ENCODE measurements around the gene CBL.

The CBL gene

GRCh38 chr11:119168471-119169281 is 37.5 kb upstream of the CBL start, which contains the start of gene NLRX1 (continued):
- TF ChIP-seq ZNF248 (tag by site-specific recombination; IDR thresholded peaks at IDR 0.05) (no peak), AEBP2 (tag by site-specific recombination; IDR thresholded peaks at IDR 0.05; ENCODE audit: borderline replicate concordance) (no peak), ZNF138 (tag by site-specific recombination; IDR thresholded peaks at IDR 0.05; ENCODE audit: borderline replicate concordance) (no peak), ZNF629 (tag by site-specific recombination; IDR thresholded peaks at IDR 0.05) (peak; percentile 80), ZNF202 (tag by site-specific recombination; IDR thresholded peaks at IDR 0.05; ENCODE audit: borderline replicate concordance) (no peak), ZNF701 (tag by site-specific recombination; IDR thresholded peaks at IDR 0.05) (no peak), ZNF121 (tag by site-specific recombination; IDR thresholded peaks at IDR 0.05) (peak; percentile 86), ZNF76 (tag by site-specific recombination; IDR thresholded peaks at IDR 0.05; ENCODE audit: borderline replicate concordance, low read depth) (peak; percentile 84), GLIS1 (tag by site-specific recombination; IDR thresholded peaks at IDR 0.05) (peak; percentile 84), ZNF184 (tag by site-specific recombination; IDR thresholded peaks at IDR 0.05) (no peak), ZNF24 (tag by site-specific recombination; IDR thresholded peaks at IDR 0.05) (peak; percentile 82; the same call in 1 of the 2 replicates), TCF7L2 (IDR thresholded peaks at IDR 0.05; ENCODE audit: borderline replicate concordance, low read depth, low read length) (no peak), ZFHX2 (tag by site-specific recombination; conservative IDR thresholded peaks at IDR 0.05) (0 out of 2 replicates have a peak, but pooled peaks have one; percentile 23), ZSCAN18 (tag by site-specific recombination; IDR thresholded peaks at IDR 0.05) (0 out of 2 replicates have a peak, but pooled peaks have one; percentile 39), ZNF513 (tag by site-specific recombination; IDR thresholded peaks at IDR 0.05) (no peak), ZNF670 (tag by site-specific recombination; IDR thresholded peaks at IDR 0.05; ENCODE audit: low read depth) (no peak), MEIS1 (CRISPR knock-in tag; IDR thresholded peaks at IDR 0.05; ENCODE audit: borderline replicate concordance) (no peak), ZBTB7A (tag by site-specific recombination; IDR thresholded peaks at IDR 0.05; ENCODE audit: low read depth) (peak; percentile 55; the same call in 1 of the 2 replicates), HOXC10 (CRISPR knock-in tag; IDR thresholded peaks at IDR 0.05) (no peak), ZNF449 (tag by site-specific recombination; IDR thresholded peaks at IDR 0.05) (peak; percentile 70), EGR2 (tag by site-specific recombination; IDR thresholded peaks at IDR 0.05; ENCODE audit: low read depth) (no peak), ZNF654 (tag by site-specific recombination; IDR thresholded peaks at IDR 0.05; ENCODE audit: low read depth) (no peak; the same call in 1 of the 2 replicates), SCRT1 (tag by site-specific recombination; IDR thresholded peaks at IDR 0.05; ENCODE audit: borderline replicate concordance) (no peak), SP7 (tag by site-specific recombination; IDR thresholded peaks at IDR 0.05) (peak; percentile 84), ZNF792 (tag by site-specific recombination; IDR thresholded peaks at IDR 0.05) (no peak), ZNF677 (tag by site-specific recombination; IDR thresholded peaks at IDR 0.05) (no peak), ZNF645 (tag by site-specific recombination; IDR thresholded peaks at IDR 0.05) (no peak), ZFP69B (tag by site-specific recombination; IDR thresholded peaks at IDR 0.05) (no peak; the same call in 1 of the 2 replicates), ZNF26 (tag by site-specific recombination; IDR thresholded peaks at IDR 0.05) (no peak), ZNF544 (tag by site-specific recombination; IDR thresholded peaks at IDR 0.05) (no peak), GLI4 (tag by site-specific recombination; IDR thresholded peaks at IDR 0.05) (no peak)
